Lung microvascular endothelial cell (primary cell): ENCODE measurements around the gene PJA1. TPM values are rescaled to one million over a fixed set of nuclear protein-coding genes. Genes with fewer than 3 reads are reported as not detected.
A peak's percentile ranks its signal among the peaks of the same experiment; 100 is the strongest.

Experiments
- DNase-seq, 2 donors: peaks; one replicate each; pipeline versions ENCODE4 v3.0.0 to v3.0.0-alpha.2; 2010; ENCODE audit warnings: low read depth in 2 of 2
- total RNA-seq: library from RNA; depleted of rRNA; stranded (reverse); fragments of >200 nt; gene quantifications from 2 replicates; pipeline ENCODE4 v1.2.1, GENCODE V29; 2014

PJA1 gene
- total RNA-seq, 1 donor from 2014 or later = 16.3 TPM

DNA sequence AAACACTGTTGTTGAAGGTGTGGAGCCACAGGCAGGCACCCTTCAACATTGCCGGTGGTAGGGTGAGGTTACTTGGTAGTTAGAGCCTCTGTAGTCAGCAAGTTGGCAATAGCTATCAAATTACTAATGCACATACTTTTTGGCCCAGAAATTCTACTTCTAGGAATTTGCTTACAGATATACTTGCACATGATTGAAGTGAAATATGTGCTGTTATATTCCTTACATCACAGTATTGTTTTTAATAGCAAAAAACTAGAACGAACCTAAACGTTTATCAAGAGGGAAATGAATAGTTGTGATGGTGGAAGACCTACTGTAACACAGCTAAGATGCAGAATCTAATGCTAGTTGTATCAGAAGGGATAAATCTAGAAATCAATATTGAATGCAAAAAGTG lies 7.7 kb upstream of the PJA1 start:
- no peak for DNase-seq

DNA sequence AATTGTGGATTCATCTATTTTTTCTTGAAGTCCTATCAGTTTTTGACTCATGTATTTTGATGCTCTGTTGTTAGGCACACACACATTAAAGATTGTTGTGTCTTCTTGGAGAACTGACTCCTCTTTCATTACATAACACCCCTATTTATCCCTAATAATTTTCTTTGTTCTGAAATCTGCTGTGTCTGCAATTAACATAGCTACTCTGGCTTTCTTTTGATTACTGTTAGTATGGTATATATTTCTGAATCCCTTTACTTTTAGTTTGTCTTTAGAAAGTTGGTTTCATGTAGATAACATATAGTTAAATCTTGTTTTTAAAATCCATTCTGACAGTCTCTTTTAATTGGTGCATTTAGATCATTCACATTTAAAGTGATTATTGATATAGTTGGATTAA lies 5.1 kb upstream of the PJA1 start:
- no peak for DNase-seq

DNA sequence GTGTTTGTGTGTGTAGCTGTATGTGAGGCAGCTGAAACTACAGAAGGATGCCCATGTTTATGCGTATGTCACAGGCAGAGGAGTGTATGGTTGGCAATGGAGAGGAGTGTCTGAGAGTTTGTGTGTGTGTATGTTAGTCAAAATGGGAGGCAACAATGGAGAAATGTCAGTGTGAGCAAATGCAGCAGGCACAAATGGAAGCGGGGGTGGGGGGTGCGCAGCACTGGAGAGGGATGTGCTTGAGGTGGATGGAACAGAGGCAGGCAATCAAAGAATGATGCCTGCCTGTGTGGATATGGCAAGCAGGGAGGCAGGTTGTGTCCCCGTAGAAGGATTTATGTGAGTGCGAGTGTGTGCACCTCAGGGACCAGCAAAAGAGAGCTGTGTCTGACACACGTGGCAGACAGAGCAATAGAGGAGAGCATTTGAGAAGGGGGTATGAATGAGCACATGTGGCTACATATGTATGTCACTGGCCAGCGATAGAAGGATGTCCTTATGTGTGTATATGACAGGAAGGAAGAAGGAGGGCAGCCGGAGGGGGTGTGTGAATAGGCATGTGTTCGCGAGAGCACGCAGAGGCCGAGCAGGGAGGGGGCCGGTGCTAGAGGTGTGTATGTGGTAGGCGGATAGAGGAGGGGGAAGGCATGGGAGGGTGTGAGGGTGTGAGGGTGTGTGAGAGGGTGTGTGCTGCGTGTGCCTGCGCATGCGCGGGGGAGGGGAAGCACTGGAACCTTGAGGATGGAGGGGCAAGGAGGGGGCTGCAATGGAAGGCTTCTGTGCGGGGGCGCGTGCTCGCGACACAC lies 1.1 kb downstream of the PJA1 start:
- peak; percentile 14 to 61 for DNase-seq

DNA sequence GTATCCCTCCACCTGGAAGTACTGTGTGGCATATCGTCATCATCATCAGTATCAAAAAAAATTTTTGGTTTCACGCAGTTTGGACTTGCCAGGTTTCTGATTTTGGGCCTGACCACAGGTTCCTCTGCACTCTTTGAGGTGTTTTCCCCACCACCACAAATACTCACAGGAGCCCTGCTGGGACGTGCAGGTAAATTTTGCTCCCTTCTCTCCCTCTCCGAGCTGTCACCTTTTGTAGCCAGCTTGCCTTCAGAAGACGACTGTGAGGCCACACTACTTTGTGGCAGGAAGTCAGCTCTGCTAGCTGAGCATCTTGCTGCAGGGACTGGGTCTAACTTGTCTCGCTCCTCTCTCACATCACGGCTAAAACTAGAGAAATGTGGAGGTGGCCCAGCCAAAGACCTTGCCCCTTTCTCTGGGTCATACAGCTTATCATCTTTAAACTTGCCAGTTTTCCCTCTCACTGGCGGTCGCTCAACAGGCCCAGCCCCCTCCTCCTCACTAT lies 2.8 kb downstream of the PJA1 start:
- no peak for DNase-seq

DNA sequence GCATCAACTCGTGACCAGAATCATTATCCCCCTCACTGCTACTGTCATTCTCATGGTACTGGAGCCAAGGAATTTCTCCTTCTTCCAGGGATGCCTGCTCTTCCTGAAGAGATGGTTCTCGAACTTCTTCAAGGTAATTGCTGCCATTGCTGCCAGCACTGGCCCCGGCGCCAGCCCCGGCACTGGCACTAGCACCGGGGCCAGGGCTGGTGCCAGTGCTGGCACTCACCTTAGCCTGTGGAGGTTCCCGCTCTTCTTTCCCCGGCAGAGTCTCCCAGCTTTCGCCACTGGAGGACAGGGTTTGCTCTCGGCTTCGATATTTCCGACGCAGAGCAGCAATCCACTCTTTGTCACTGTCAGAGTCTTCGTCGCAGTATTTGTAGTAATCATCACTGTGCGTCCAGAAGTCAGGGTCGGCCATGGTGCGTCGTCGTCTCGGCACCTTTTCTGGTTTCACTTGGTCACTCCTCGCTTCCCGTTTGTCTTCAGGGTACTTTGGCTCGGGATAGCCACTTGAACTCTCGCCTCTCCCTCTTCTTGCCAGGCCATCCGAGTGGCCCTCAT lies 3.4 kb downstream of the PJA1 start:
- DNase-seq = no peak

DNA sequence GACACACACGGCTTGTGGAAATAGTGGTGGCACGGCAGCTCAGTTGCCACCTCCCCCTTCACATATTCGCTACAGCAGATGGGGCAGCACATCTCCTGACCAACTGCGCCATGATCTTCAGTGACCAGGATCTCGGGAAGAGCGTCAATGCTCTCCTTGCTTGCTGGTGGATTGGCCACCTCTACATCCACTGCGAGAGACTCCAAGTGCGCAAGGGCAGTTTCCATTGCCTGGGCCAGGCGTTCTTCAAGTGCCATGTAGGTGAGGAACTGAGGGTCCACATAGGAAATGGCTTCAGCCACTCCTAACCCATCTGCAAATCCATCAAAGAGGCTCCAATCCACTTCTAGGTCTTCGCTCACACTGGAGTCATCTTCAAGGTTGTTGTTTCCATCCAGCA lies 3.9 kb downstream of the PJA1 start:
- DNase-seq = no peak

DNA sequence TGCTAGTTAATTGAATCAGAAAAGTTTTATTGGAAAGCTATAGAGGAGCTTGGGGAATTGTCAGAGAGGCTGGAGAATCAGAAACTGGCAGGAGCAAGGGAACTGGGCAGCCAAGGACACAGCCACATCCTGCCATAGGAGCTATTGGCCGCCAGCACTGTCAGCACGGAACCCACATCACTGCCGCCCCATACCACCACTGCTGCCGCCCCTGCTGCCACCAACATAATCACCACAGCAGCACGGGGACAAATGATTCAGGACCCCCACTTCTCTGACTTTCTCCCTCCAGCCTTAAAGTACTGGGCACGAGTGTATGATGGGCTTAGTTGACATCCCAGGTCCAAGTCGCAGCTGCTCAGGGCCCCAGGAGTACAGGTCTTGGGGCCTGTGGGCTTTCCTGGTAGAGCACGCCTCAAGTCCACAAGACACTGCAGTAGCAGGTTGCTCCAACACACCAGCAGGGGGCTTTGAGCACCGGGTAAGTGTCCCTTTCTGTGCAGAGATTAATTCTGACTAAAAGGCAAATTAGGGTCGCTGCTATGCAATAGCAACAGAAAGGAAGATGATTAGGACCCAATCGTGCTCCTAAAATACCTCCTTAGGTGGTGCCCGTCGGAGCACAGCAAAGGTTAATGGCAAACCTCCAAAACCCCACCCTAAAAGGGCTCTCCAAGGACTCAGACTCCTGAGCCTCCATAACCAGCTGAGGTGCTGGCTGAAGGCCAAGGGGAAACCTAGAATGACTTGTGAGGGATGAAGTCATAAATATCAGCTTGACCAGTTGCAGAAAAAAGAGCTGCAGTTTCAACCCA lies 6.9 kb downstream of the PJA1 start:
- peak; percentile 54 to 83 for DNase-seq

DNA sequence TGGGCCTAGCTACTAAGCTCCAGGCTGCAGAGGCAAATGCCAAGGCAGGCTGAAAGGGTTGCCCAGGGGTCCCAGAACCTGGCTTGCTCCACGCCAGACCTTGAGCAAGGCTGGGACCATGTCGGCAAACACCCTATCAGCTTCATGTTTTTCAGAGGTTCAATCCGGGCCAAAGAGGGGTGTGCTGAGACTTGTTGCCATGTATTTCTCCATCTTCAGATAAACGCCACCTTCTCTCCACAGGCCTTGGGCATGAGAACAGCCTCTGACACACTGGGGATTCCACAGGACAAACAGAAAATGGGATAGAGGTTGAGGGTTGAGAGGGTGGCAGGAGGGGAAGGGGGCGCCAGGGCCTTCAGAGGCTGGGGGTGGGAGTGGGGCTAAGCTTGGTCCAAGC lies 8.6 kb downstream of the PJA1 start:
- DNase-seq = no peak

DNA sequence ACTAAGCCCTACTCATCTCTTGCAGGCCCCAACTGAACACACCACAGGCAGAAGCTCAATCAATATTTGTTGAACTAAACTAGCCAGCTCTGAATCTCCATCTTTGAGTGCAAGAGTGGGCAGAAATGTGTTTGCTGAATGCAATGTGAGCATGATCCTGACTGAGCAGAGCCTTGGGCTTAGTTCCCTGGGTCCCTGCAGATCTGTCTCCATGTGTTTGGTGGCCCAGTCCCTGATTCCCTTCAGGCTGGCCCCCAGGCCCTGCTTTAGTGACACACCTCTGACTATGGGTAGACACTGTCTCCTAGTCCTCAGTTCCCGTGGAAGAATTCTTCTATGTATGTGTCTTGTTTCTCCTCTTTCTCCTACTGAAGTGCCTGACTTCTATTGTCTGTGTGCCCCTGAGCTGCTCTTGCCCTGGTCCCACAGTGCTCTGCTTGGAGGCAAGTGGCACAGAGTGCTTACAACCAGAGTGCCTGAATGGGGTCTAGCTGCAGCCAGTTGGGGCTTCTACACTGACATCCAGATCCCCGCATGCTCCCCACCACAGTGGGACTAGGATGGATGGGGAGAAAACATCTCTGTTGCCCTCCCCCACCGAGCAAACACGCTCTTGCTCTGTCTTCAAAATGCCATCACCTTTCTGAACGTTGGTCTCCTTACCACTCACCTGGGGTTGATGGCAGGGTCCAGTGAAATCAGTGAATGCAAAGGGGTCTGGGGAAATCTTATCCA lies 9.3 kb downstream of the PJA1 start:
- no peak for DNase-seq

DNA sequence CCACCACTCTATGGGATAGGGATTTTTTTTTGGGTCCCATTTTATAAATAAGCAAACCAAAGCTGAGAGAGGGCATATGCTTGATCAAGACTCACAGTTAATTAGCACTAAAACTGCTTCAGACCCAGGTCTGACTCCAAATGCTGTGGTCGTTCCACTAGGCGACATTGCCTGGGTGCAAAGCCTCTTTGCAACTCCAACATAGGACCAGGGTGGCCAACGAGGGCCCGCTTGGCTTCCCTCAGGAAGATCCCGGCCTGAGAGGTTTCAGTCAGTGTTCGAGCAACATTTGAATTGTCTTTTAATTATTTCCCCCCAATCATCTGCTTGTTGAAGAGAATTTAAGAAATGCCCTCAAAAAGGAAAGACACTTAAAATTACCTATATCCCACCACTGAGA lies 11.2 kb downstream of the PJA1 start:
- DNase-seq = no peak

DNA sequence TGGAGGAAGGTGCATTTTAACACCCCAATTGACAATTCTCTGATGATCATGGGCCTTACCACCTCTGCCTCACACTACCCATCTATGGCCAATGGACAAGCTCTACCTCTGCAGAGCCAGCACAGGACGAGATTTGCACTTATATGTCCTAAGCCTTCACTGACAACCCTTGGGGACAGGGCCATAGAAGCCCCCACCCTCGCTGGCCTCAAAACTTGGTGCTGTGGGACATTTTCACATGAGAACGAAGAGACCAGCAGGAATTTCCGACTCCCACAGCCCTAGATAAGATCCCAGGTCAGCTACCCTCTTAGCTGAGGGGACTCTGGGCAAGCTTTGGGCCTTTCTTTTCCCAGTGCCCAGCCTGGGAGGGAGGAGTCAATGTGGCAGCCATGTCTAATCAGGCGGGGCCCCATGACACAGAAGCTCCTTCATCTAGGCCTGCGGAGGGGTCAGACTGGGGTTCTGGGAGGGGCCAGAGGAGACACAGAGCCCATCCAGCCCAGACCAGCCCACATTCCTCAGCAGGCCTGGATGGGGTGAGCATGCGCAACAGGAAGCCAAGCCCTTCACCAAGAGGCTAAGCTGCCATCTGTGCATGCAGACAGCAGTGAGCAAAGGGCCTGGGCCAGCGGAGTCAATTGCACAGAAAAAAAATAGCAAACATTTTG lies 12.1 kb downstream of the PJA1 start:
- no peak for DNase-seq

DNA sequence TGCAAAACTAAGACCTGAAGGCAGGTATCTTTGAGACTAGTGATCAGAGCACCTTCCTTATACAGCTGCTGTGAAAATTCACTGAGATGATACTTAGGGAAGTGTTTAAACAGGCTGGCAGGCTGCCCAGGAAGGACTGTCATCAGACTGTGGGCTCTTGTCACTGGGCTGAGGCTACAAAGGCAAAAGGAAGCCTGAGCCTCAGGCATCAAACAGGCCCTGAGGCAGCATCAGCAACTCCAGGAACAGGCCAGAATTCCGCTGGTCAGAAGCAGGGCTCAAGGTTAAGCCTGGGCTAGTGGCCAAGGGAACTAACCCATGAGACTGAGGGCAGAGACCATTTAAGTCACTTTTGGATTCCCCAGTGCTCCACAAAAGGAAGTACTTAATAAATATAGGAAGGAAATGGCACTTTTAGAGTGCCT lies 12.8 kb downstream of the PJA1 start:
- DNase-seq = peak; percentile 5 to 30

DNA sequence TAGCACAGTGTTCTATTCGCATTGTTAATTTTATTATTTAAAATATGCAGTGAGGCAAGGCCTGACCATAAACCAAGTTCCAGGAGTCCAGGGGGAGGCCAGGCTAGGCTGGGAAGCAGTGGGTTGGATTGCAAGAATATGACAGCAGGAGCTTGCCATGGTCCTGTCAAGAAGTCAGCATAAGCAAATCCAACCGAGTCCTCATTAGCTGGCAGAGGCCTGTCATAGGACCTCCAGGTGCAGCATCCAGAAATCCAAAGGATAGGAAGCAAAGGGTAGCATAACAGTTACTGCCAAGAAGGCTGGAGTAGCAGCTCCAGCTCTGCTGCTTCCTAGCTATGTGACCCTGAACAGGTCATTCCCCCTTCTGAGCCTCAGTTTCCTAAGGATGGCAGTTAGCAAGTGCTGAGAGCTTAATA lies 13.4 kb downstream of the PJA1 start:
- no peak for DNase-seq

DNA sequence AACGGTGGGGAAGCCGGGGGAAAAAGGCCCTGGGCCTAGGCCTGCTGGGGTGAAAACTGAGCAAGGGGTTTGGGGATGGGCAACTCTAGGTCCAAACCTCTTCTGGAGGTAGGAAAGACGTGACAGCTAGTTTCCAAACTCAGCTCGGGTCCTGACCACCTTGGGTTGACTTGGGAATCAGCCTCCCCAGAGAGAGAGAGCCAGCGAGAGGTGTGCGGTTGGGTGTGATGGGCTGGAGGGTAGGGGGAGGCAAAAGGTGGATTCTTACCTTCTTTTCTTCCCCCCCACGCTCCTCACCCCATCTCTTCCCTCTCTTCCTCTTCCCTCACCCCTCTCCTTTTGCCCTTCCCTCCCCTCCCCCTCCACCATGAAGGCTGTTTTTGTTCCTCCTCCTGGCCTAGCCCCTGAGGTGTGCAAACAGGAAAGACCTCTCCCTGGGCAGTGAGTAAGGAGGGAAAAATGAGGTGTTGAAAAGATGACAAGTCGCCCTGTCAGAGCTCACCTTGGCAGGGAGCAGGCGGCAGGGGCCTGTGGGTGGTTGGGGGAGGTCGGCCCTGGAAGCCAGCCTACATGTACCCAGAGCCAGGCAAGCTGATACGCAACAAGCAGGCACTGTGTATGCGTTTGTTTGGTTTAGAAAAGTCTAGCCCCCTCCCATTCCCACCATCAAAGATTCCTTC lies 14.8 kb downstream of the PJA1 start:
- DNase-seq = no peak

DNA sequence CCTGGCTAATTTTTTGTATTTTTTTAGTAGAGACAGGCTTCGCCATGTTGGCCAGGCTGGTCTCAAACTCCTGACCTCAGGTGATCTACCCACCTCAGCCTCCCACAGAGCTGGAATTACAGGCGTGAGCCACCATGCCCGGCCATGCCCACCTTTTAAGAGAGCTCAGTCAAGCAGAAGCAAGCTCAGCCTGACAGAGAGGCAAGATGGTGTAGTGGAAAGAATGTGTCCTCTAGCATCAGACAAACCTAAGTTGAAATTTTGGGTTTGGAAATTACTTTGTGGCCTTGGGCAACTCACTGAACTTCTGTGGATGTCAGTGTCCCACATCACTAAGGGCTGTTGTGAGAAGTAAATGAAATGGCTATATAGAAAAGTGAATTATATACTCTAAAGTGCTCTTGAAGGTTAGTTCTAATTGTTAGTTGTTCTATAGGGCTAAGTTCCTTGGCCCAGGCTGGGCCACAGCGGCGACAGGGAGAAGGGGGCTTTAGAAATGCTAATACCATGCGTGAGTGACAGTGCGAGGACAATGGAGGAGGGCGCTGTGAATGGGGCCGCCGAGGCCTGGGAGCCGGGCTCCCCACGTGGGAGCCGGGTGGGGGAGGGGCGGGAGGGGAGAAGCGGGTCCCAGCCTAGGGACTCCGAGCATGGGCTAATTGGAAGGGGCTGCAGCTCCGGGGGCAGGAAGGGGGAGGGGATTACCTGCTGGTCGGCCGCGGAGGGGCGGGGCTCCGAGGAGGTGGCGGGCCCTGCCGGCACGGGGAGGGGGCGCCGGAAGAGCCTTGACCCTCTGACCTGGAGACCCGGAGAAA lies 15.6 kb downstream of the PJA1 start:
- DNase-seq = no peak

DNA sequence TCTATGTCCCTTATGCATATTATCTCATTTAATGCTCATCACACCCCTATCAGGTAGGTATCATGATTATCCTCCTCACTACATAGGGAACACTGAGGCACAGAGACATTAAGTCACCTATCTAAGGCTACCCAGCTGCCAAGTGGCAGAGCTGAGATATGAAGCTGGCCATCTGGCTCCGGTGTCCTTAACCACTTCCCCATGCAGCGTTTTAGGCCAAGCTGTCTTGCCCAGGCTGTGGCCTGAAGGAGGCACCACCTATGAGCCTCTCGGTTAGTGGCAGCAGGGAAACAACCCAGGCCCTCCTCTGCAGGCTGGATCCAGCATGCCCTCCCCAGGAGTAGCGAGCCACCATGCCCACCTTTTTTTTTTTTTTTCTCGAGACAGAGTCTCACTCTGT lies 16.3 kb downstream of the PJA1 start:
- DNase-seq = no peak

DNA sequence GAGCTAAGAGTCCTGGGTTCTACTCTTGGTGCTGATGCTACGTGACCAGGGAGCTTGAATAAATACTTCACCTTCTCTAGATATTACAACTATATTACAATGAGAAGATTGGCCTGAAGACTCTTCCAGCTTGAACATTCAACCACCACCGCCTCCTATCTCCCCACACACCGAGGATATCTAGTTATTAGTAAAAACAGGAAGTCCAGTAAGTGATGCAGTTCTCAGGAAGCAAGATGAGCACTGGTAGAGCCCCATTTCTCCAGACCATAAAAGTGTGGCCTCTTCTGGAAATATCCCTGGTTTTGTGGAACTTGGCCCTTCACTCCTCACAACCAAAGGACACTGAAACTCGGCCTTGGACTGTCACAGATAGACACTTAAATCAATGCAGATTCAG lies 18.5 kb downstream of the PJA1 start:
- DNase-seq = no peak

DNA sequence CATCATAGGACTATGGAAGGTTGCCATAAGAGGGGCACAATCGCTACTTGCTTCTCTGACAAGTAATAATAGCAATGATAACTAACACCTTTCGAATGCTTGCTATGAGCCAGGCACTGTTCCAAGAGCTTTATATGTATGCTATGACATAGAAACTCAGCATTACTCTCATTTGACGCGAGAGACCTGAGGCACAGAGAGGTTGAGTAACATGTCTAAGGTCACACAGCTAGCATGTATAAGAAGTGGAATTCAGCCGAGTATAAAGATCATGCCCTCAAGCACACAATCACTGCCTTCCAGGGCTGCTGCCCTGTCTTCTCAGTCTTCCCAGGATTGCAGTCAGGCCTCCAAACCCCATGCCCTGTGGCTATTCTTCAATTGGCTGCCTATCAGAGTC lies 19.5 kb downstream of the PJA1 start:
- no peak for DNase-seq

DNA sequence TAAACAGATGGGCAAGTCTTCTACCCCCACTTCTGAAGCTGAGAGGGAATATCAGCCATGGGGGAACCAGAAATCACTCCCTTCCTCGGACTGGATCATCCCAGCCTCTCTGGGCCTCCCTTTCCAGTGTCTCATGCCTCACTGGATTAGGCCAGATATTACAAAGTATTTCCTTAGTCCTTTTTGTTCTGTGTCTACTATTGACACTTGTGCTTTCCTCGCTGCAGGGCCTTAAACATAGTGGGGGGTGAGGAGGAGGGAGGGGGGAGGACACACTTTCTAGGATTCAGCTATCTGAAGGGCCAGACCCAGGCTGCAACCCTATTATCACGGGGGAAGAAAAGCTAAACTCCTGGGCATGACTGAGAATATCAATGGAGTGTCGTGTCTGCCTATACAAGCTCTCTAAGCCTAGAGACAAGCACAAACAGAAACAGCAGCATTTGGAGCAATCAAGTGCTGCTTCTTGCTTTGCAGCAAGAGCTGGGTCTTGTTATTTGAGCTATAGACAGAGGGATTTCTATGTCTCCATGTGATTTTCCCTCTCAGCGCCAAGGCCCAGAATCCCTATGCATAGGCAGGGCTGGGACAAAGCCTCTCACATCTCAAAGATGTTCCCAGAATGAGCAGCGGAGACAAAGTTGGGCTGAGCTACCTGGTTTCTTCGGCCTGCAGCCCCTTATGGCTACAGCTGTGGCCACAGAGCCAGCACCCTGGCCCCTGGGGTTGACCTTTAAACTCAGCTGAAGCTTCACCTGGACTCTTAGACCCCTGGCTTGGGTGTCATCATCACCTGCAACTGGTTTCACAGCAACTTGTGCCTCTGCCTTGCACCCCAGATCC lies 20.2 kb downstream of the PJA1 start:
- no peak for DNase-seq
